Measurements from ENCODE around the gene AP1S1.

- no peak for TF ChIP-seq CTCF (optimal IDR thresholded peaks at IDR 0.05 in 1 of 3, IDR thresholded peaks at IDR 0.05 in 1 of 3, conservative IDR thresholded peaks at IDR 0.05 in 1 of 3; ENCODE audit: extremely low read depth in 1 of 3, insufficient read depth in 2 of 3, low read length in 3 of 3)
- TF ChIP-seq EZH2 (IDR thresholded peaks at IDR 0.05; ENCODE audit: low read length): no peak
These were observed 20.5 kb upstream of the AP1S1 start for GRCh38 chr7:101133621-101134398.

All from keratinocyte (primary cell).